D721Med (cell line): ENCODE data around the gene KIF1B.

Source experiments
- DNase-seq: peaks from one replicate; pipeline ENCODE4 v3.0.0; 2011; ENCODE audit warnings: low spot score; ENCODE audit not compliant: insufficient read length
- FAIRE-seq: peaks from 2 replicates; lab custom pipeline; 2011; peaks lifted over from hg19 to GRCh38; lab: Jason Lieb, UNC
- TF ChIP-seq, protein P1 (sequence below): IDR thresholded peaks from 2 replicates; pipeline ENCODE4 v1.5.1; 2012; ENCODE audit warnings: mild to moderate bottlenecking, control low read depth; ENCODE audit not compliant: insufficient read depth; ENCODE audit errors: missing control alignments

KIF1B gene

GRCh38 chr1:10295481-10296085 is 85.2 kb downstream of the KIF1B start:
- TF ChIP-seq, protein P1, sequence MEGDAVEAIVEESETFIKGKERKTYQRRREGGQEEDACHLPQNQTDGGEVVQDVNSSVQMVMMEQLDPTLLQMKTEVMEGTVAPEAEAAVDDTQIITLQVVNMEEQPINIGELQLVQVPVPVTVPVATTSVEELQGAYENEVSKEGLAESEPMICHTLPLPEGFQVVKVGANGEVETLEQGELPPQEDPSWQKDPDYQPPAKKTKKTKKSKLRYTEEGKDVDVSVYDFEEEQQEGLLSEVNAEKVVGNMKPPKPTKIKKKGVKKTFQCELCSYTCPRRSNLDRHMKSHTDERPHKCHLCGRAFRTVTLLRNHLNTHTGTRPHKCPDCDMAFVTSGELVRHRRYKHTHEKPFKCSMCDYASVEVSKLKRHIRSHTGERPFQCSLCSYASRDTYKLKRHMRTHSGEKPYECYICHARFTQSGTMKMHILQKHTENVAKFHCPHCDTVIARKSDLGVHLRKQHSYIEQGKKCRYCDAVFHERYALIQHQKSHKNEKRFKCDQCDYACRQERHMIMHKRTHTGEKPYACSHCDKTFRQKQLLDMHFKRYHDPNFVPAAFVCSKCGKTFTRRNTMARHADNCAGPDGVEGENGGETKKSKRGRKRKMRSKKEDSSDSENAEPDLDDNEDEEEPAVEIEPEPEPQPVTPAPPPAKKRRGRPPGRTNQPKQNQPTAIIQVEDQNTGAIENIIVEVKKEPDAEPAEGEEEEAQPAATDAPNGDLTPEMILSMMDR, result no peak
- FAIRE-seq (no peak), DNase-seq (no peak)

- no peak for DNase-seq
- TF ChIP-seq, protein P1, result no peak
- no peak for FAIRE-seq
These were observed 88.8 kb downstream of the KIF1B start for GRCh38 chr1:10299151-10299550.

DNA sequence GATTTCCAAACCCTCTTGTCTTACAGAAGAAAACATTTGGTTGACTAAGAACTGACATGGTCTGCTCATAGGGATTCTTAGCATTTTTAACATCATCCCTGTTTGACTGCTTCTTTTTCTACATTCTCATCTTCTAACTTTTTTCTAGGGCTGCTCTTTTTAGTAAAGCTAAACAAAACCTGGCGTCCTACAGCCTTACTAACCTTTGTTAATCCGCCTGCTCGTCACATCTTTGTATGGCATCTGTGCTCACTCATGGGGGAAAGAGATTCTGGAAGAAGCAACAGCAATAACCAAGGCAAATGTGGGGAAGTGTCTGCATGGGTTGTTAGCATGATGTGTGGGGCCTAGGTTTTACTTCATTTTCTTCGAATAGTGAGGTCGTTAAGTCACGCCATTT is 92.0 kb downstream of the KIF1B start:
- FAIRE-seq (no peak), DNase-seq (no peak)
- TF ChIP-seq, protein P1, result no peak

GRCh38 chr1:10304295-10304694 is 93.9 kb downstream of the KIF1B start:
- FAIRE-seq, result no peak
- DNase-seq, result no peak
- TF ChIP-seq, protein P1, result no peak

DNA sequence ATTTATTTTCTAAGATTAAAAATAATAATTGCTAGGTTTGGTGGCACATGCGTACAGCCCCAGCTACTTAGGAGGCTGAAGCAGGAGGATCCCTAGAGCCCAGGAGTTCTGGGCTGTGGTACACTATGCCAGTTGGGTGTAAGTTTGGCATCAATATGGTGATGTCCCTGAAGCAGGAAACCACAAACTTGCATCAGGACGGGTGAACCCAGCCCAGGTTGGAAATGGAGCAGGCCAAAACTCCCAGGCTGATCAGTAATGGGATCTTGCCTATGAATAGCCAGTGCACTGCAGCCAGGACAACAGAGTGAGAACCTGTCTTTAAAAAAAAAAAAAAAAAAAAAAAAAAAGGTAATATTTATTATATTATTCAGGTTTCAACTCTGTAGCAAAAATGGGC is 96.1 kb downstream of the KIF1B start:
- DNase-seq (no peak), FAIRE-seq (no peak)
- TF ChIP-seq, protein P1, result no peak

DNA sequence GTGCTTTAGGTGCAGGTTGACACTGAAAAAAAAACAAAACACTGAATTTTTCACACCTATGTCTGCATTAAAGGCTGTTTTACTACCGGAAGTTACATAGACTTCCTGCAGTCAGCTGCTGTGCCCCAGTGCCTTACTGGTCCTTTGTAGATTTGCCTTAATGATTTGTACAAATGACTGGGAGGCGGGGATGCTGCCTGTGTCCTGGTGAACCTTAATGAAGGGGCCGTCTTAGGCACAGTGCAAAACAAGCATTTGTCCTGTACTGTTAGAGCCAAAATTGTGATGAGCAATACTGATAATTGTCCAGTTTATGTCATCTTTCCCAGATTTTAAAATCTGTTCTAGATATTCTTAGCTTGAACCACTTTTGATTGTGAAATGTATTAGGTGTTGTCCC is 97.6 kb downstream of the KIF1B start:
- no peak for DNase-seq
- TF ChIP-seq, protein P1, result no peak
- FAIRE-seq, result no peak

- TF ChIP-seq, protein P1, result no peak
- no peak for FAIRE-seq
- no peak for DNase-seq
These were observed 99.1 kb downstream of the KIF1B start for GRCh38 chr1:10309243-10310011.
